Trophoblast cell (in vitro differentiated cells and primary cell): ENCODE measurements around the gene SLC16A13.

Experiments used
- DNase-seq, 2 donors: peaks; one replicate each; pipeline ENCODE4 v3.0.0-alpha.2; 2016
- H2AFZ ChIP-seq: 2 replicates; pipeline ENCODE4 v1.6.1; 2013; ENCODE audit warnings: low read length, moderate library complexity, mild to moderate bottlenecking; ENCODE audit not compliant: insufficient read depth, poor library complexity
- H2AK5ac ChIP-seq: 2 replicates; pipeline ENCODE4 v1.6.1; 2013; ENCODE audit warnings: mild to moderate bottlenecking, low read length
- H2BK120ac ChIP-seq: 2 replicates; pipeline ENCODE4 v1.6.1; 2013; ENCODE audit warnings: low read length, mild to moderate bottlenecking, moderate library complexity; ENCODE audit not compliant: insufficient read depth, poor library complexity
- H2BK12ac ChIP-seq: 2 replicates; pipeline ENCODE4 v1.6.1; 2013; ENCODE audit warnings: mild to moderate bottlenecking, low read length, moderate library complexity
- H2BK5ac ChIP-seq: 2 replicates; pipeline ENCODE4 v1.6.1; 2013; ENCODE audit warnings: low read length, low read depth, moderate library complexity, mild to moderate bottlenecking; ENCODE audit not compliant: poor library complexity
- H3K14ac ChIP-seq: 2 replicates; pipeline ENCODE4 v1.6.1; 2013; ENCODE audit warnings: mild to moderate bottlenecking, low read length
- H3K18ac ChIP-seq: 2 replicates; pipeline ENCODE4 v1.6.1; 2013; ENCODE audit warnings: mild to moderate bottlenecking, low read length
- H3K23ac ChIP-seq: 2 replicates; pipeline ENCODE4 v1.6.1; 2013; ENCODE audit warnings: low read length
- H3K27ac ChIP-seq: 2 replicates; pipeline ENCODE4 v1.5.1; 2013; ENCODE audit warnings: low read depth, mild to moderate bottlenecking, inconsistent platforms, low read length, moderate library complexity
- H3K27me3 ChIP-seq: 2 replicates; pipeline ENCODE4 v1.6.1; 2013; ENCODE audit warnings: inconsistent platforms, mild to moderate bottlenecking, low read length, moderate library complexity; ENCODE audit not compliant: insufficient read depth
- H3K36me3 ChIP-seq, 2 experiments: 1 replicate in 1 of 2; 2 replicates in 1 of 2; pipeline ENCODE4 v1.6.1; 2013; ENCODE audit warnings: low read length in 2 of 2, mild to moderate bottlenecking in 2 of 2, moderate library complexity in 1 of 2; ENCODE audit not compliant: insufficient read depth in 2 of 2, control insufficient read depth in 1 of 2
- H3K4ac ChIP-seq: 2 replicates; pipeline ENCODE4 v1.6.1; 2013; ENCODE audit warnings: low read depth, mild to moderate bottlenecking, low read length, moderate library complexity
- H3K4me1 ChIP-seq, 2 experiments: 1 replicate in 1 of 2; 2 replicates in 1 of 2; pipeline ENCODE4 v1.6.1; 2013; ENCODE audit warnings: low read length in 2 of 2, mild to moderate bottlenecking in 2 of 2, moderate library complexity in 1 of 2; ENCODE audit not compliant: insufficient read depth in 2 of 2, control insufficient read depth in 1 of 2
- H3K4me2 ChIP-seq: 2 replicates; pipeline ENCODE4 v1.6.1; 2013; ENCODE audit warnings: inconsistent platforms, mild to moderate bottlenecking, low read length, moderate library complexity
- H3K4me3 ChIP-seq: 2 replicates; pipeline ENCODE4 v1.5.1; 2013; ENCODE audit warnings: mild to moderate bottlenecking, low read depth, low read length, inconsistent platforms
- H3K79me1 ChIP-seq: one replicate; pipeline ENCODE4 v1.6.1; 2013; ENCODE audit warnings: low read length
- H3K79me2 ChIP-seq: 2 replicates; pipeline ENCODE4 v1.6.1; 2013; ENCODE audit warnings: low read length, mild to moderate bottlenecking; ENCODE audit not compliant: control insufficient read depth, insufficient read depth, poor library complexity
- H3K9ac ChIP-seq: 2 replicates; pipeline ENCODE4 v1.6.1; 2013; ENCODE audit warnings: mild to moderate bottlenecking, low read length
- H3K9me3 ChIP-seq: 2 replicates; pipeline ENCODE4 v1.6.1; 2013; ENCODE audit warnings: low read depth, mild to moderate bottlenecking, control low read depth, inconsistent platforms, low read length; ENCODE audit not compliant: insufficient read depth
- H4K12ac ChIP-seq: 2 replicates; pipeline ENCODE4 v1.6.1; 2013; ENCODE audit warnings: low read depth, mild to moderate bottlenecking, low read length, moderate library complexity
- H4K8ac ChIP-seq: 2 replicates; pipeline ENCODE4 v1.6.1; 2013; ENCODE audit warnings: low read depth, mild to moderate bottlenecking, low read length, moderate library complexity
- H4K91ac ChIP-seq: one replicate; pipeline ENCODE4 v1.6.1; 2013; ENCODE audit warnings: low read depth, mild to moderate bottlenecking, low read length, moderate library complexity
- WGBS: extraction: QIAGEN DNeasy Blood & Tissue Kit; methylation state at CpG from one replicate; pipeline ENCODE4 v1.1.7; 2013; ENCODE audit warnings: missing lambda C conversion rate; ENCODE audit not compliant: insufficient read length, insufficient coverage; ENCODE audit errors: extremely low coverage; 5-methylcytosine and 5-hydroxymethylcytosine counted together

SLC16A13 gene

DNA sequence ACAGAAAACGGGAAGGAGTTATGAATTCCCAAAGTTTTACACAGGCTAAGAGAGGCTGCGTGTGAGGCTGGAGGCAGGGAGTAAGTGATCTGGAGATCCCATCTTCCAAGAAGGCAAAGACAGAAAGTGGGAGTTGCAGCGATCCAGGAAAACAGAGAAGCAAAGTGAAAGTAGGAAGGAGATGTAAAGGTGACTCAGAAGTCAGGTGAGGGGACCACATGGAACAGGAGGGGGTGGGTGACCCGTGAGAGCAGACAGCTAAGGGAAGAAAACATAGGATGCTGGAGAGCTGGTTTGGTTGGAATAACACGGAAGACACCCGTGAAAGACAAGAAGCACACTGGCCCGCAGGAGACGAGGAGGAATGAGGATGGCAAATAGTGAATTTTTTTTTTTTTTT, 38.6 kb upstream of the SLC16A13 start:
- H2BK120ac ChIP-seq: no peak overlapping the region
- H3K4me2 ChIP-seq: no peak overlapping the region
- no peak overlapping the region for H3K14ac ChIP-seq
- H2AFZ ChIP-seq: no peak overlapping the region
- no peak overlapping the region for H3K27ac ChIP-seq
- peaks cover 9% of the 10 kb centered on the region in 2 experiments for H3K4me1 ChIP-seq
- H3K36me3 ChIP-seq: peaks cover 31% of the 10 kb centered on the region in 2 experiments
- no peaks in the 10 kb centered on the region for H3K27me3 ChIP-seq
- no peak overlapping the region for H4K8ac ChIP-seq
- no peak overlapping the region for H2BK12ac ChIP-seq
- H2AK5ac ChIP-seq: no peak overlapping the region
- no peaks in the 10 kb centered on the region for H3K79me1 ChIP-seq
- WGBS: no CpG with 5 or more reads among the region's 8 CpGs
- DNase-seq: no peak
- no peak overlapping the region for H3K9ac ChIP-seq
- H3K18ac ChIP-seq: no peak overlapping the region
- no peaks in the 10 kb centered on the region for H3K9me3 ChIP-seq
- H4K91ac ChIP-seq: no peak overlapping the region
- no peak overlapping the region for H4K12ac ChIP-seq
- no peak overlapping the region for H3K4me3 ChIP-seq
- H3K23ac ChIP-seq: no peak overlapping the region
- H3K4ac ChIP-seq: no peak overlapping the region
- no peak overlapping the region for H2BK5ac ChIP-seq
- H3K79me2 ChIP-seq: no peaks in the 10 kb centered on the region

DNA sequence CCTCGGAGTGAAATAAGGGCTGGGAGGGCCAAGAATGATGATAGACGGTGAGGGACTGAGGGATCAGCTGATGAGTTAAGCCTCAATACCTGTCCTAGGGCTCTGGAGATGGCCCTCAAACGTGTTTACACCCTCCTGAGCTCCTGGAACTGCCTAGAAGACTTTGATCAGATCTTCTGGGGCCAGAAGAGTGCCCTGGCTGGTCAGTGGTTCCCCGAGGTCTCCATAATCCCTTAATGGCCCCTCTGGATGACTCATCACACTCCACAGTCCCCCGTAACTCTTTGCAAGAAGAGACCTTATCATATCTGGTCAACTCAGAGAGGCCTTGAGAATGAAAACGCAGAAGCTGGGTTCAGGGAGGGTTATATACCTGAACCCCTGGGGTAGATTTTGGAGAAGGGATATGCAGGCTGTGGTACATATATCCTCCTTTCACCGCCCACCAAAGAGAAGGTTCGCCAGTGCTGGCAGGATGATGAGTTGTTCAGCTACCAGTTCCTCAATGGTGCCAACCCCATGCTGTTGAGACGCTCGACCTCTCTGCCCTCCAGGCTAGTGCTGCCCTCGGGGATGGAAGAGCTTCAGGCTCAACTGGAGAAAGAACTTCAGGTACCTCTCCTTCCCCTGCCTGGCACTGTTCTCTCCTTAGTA, 36.8 kb upstream of the SLC16A13 start:
- Histone ChIP-seq H2BK120ac (no peak overlapping the region), H3K79me1 (no peaks in the 10 kb centered on the region), H2BK12ac (no peak overlapping the region), H3K4me3 (no peak overlapping the region), H2AK5ac (no peak overlapping the region), H3K23ac (no peak overlapping the region), H2BK5ac (no peak overlapping the region), H3K36me3 (peaks cover 33 to 40% of the 10 kb centered on the region in 2 experiments), H3K4ac (no peak overlapping the region), H3K79me2 (no peaks in the 10 kb centered on the region), H3K9ac (no peak overlapping the region), H3K27ac (no peak overlapping the region), H2AFZ (no peak overlapping the region), H3K4me1 (peaks cover 9% of the 10 kb centered on the region in 2 experiments), H3K27me3 (no peaks in the 10 kb centered on the region), H3K14ac (no peak overlapping the region), H3K18ac (no peak overlapping the region), H4K12ac (no peak overlapping the region), H4K91ac (no peak overlapping the region), H4K8ac (no peak overlapping the region), H3K9me3 (no peaks in the 10 kb centered on the region), H3K4me2 (no peak overlapping the region)
- no peak for DNase-seq
- no CpG with 5 or more reads among the region's 11 CpGs for WGBS

DNA sequence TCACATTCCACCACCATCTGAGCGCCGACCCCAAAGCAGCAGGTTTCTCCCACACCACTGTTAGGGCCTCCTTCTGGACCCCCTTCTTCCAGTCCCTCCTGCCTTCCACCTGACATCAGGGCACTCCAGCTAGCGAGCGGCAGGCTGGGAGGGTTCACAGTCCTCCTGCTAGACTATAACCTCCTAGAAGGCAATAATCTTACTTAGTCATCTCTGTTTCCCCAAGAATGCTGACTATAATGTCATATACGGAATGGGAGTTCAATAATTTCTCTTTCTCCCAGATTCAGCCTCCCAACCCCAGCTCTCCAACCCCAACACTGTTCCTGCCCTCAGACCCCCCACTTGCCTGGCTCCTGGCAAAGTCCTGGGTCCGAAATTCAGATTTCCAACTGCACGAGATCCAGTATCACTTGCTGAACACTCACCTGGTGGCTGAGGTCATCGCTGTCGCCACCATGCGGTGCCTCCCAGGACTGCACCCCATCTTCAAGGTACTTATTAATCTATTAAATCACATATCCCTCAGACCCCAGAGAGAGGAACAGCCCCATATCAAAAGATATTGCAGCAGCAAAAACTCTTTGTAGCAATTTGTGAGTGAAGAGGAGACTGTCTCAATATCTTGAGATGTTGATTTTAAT, 34.4 kb upstream of the SLC16A13 start:
- H4K91ac ChIP-seq: no peak overlapping the region
- H3K14ac ChIP-seq: no peak overlapping the region
- peak in 1 of 2 donors; percentile 40 for DNase-seq
- H3K27ac ChIP-seq: no peak overlapping the region
- H3K36me3 ChIP-seq: peaks cover 35 to 40% of the 10 kb centered on the region in 2 experiments
- WGBS: no CpG with 5 or more reads among the region's 10 CpGs
- H3K23ac ChIP-seq: no peak overlapping the region
- H3K4me3 ChIP-seq: no peak overlapping the region
- H2AK5ac ChIP-seq: no peak overlapping the region
- no peak overlapping the region for H2BK12ac ChIP-seq
- H4K12ac ChIP-seq: no peak overlapping the region
- no peak overlapping the region for H2BK5ac ChIP-seq
- H3K27me3 ChIP-seq: no peaks in the 10 kb centered on the region
- no peaks in the 10 kb centered on the region for H3K4me1 ChIP-seq
- no peak overlapping the region for H3K18ac ChIP-seq
- H2AFZ ChIP-seq: no peak overlapping the region
- no peak overlapping the region for H3K9ac ChIP-seq
- H3K4ac ChIP-seq: no peak overlapping the region
- no peaks in the 10 kb centered on the region for H3K9me3 ChIP-seq
- H4K8ac ChIP-seq: no peak overlapping the region
- no peaks in the 10 kb centered on the region for H3K79me2 ChIP-seq
- no peak overlapping the region for H3K4me2 ChIP-seq
- no peak overlapping the region for H2BK120ac ChIP-seq
- H3K79me1 ChIP-seq: no peaks in the 10 kb centered on the region

GRCh38 chr17:7002288-7003047, 33.3 kb upstream of the SLC16A13 start:
- no peak overlapping the region for H3K4me2 ChIP-seq
- H3K79me1 ChIP-seq: no peaks in the 10 kb centered on the region
- no peak overlapping the region for H2BK120ac ChIP-seq
- no peak overlapping the region for H3K14ac ChIP-seq
- H3K27ac ChIP-seq: no peak overlapping the region
- H3K4me3 ChIP-seq: no peak overlapping the region
- H2BK12ac ChIP-seq: no peak overlapping the region
- H2AFZ ChIP-seq: no peak overlapping the region
- H4K8ac ChIP-seq: no peak overlapping the region
- peaks cover 34 to 35% of the 10 kb centered on the region in 2 experiments for H3K36me3 ChIP-seq
- no peak overlapping the region for H3K23ac ChIP-seq
- H2AK5ac ChIP-seq: no peak overlapping the region
- no peak overlapping the region for H4K91ac ChIP-seq
- H3K9ac ChIP-seq: no peak overlapping the region
- H3K18ac ChIP-seq: no peak overlapping the region
- no CpG with 5 or more reads among the region's 6 CpGs for WGBS
- H3K27me3 ChIP-seq: no peaks in the 10 kb centered on the region
- DNase-seq: no peak
- H3K9me3 ChIP-seq: no peaks in the 10 kb centered on the region
- H2BK5ac ChIP-seq: no peak overlapping the region
- H4K12ac ChIP-seq: no peak overlapping the region
- no peaks in the 10 kb centered on the region for H3K79me2 ChIP-seq
- no peaks in the 10 kb centered on the region for H3K4me1 ChIP-seq
- H3K4ac ChIP-seq: no peak overlapping the region
